HepG2 (cell line): Measurements from ENCODE around the gene C20orf141. TPM values are rescaled to one million over a fixed set of nuclear protein-coding genes. Genes with fewer than 3 reads are reported as not detected.

Experiments used
- CAMTA2 ChIP-seq: sonication (generic); formaldehyde crosslinking; IDR thresholded peaks from 2 replicates; pipeline ENCODE4 v1.4.0; 2020; ENCODE audit warnings: mild to moderate bottlenecking, missing genetic modification reagents, borderline replicate concordance
- DR1 ChIP-seq: sonication (generic); formaldehyde crosslinking; IDR thresholded peaks from 2 replicates; pipeline ENCODE4 v1.8.0; 2021; ENCODE audit warnings: mild to moderate bottlenecking, missing genetic modification reagents, inconsistent platforms
- FOXK1 ChIP-seq: sonication (generic); formaldehyde crosslinking; IDR thresholded peaks from 2 replicates; pipeline ENCODE4 v1.4.0; 2020; ENCODE audit warnings: low read depth, missing genetic modification reagents, borderline replicate concordance
- FOXK2 ChIP-seq: fragments of 450-650 bp; IDR thresholded peaks from 2 replicates; pipeline ENCODE4 v1.6.1; 2016
- MAFK ChIP-seq, 2 experiments: IDR thresholded peaks in 1 of 2; conservative IDR thresholded peaks in 1 of 2; 2 replicates each; pipeline ENCODE4 v1.6.1; 2011; ENCODE audit warnings: improper control_type of control experiment in 2 of 2, low read length in 2 of 2
- POLR2AphosphoS2 ChIP-seq: IDR thresholded peaks from 2 replicates; pipeline ENCODE4 v1.6.1; 2011; ENCODE audit warnings: low read depth, low read length, improper control_type of control experiment
- SMARCC2 ChIP-seq: fragments of 450-650 bp; IDR thresholded peaks from 2 replicates; pipeline ENCODE4 v1.6.1; 2017; ENCODE audit warnings: antibody characterized with exemption, mild to moderate bottlenecking
- SP1 ChIP-seq, 2 experiments: fragments of 450-650 bp in 1 of 2; sonication (generic) in 1 of 2; formaldehyde crosslinking in 1 of 2; IDR thresholded peaks; 2 replicates each; pipeline versions ENCODE4 v1.4.0 to v1.6.1; 2016 to 2020; ENCODE audit warnings: missing genetic modification reagents in 1 of 2
- TEAD2 ChIP-seq: sonication (generic); formaldehyde crosslinking; IDR thresholded peaks from 2 replicates; pipeline ENCODE4 v1.9.0; 2021; ENCODE audit warnings: missing genetic modification reagents
- YEATS2 ChIP-seq: sonication (generic); formaldehyde crosslinking; IDR thresholded peaks from 2 replicates; pipeline ENCODE4 v1.4.0; 2020; ENCODE audit warnings: missing genetic modification reagents, borderline replicate concordance
- ZFP90 ChIP-seq: sonication (generic); formaldehyde crosslinking; IDR thresholded peaks from 2 replicates; pipeline ENCODE4 v1.8.0; 2022; ENCODE audit warnings: missing genetic modification reagents, mild to moderate bottlenecking, inconsistent platforms, borderline replicate concordance
- ZKSCAN5 ChIP-seq: sonication (generic); formaldehyde crosslinking; IDR thresholded peaks from 2 replicates; pipeline ENCODE4 v1.5.1; 2020; ENCODE audit warnings: mild to moderate bottlenecking, missing genetic modification reagents
- ZNF24 ChIP-seq: fragments of 450-650 bp; IDR thresholded peaks from 2 replicates; pipeline ENCODE4 v1.6.1; 2017; ENCODE audit warnings: antibody characterized with exemption, mild to moderate bottlenecking
- ZNF33B ChIP-seq: sonication (generic); formaldehyde crosslinking; IDR thresholded peaks from 2 replicates; pipeline ENCODE4 v1.5.1; 2020; ENCODE audit warnings: mild to moderate bottlenecking, missing genetic modification reagents
- ZNF354B ChIP-seq: sonication (generic); formaldehyde crosslinking; IDR thresholded peaks from 2 replicates; pipeline ENCODE4 v1.8.0; 2022; ENCODE audit warnings: mild to moderate bottlenecking, missing genetic modification reagents
- ZNF367 ChIP-seq: sonication (generic); formaldehyde crosslinking; IDR thresholded peaks from 2 replicates; pipeline ENCODE4 v1.4.0; 2020; ENCODE audit warnings: missing genetic modification reagents, borderline replicate concordance
- ZNF510 ChIP-seq: sonication (generic); formaldehyde crosslinking; IDR thresholded peaks from 2 replicates; pipeline ENCODE4 v1.4.0; 2020; ENCODE audit warnings: low read depth, mild to moderate bottlenecking, missing genetic modification reagents
- polyA plus RNA-seq, 8 experiments: library from polyadenylated mRNA; depleted of rRNA in 3 of 8; stranded (reverse) in 7 of 8; unstranded in 1 of 8; fragments of >200 nt; fragmentation: Illumina TruSeq in 4 of 8; extraction: Trizol in 4 of 8; gene quantifications; 2 replicates each; pipeline versions ENCODE4 v1.2.1 to v1.2.3, GENCODE V29; 2011 to 2016; ENCODE audit warnings: low read depth in 4 of 8, missing spikeins in 1 of 8, mixed read lengths in 1 of 8; ENCODE audit not compliant: insufficient read depth in 1 of 8
- total RNA-seq, 5 experiments: library from RNA; depleted of rRNA; stranded (reverse); fragments of >200 nt; fragmentation: Illumina TruSeq; extraction: Trizol; gene quantifications; 2 replicates each; pipeline ENCODE4 v1.2.3, GENCODE V29; 2016; ENCODE audit warnings: low read depth in 1 of 5
- TF ChIP-seq, protein P1 (sequence below): sonication (generic); formaldehyde crosslinking; IDR thresholded peaks from 2 replicates; pipeline ENCODE4 v1.8.1; 2023; ENCODE audit warnings: mild to moderate bottlenecking, missing genetic modification reagents, borderline replicate concordance
- TF ChIP-seq, protein P2 (sequence below): sonication (generic); formaldehyde crosslinking; IDR thresholded peaks from 2 replicates; pipeline ENCODE4 v1.8.0; 2023; ENCODE audit warnings: mild to moderate bottlenecking, missing genetic modification reagents
- TF ChIP-seq, protein P3 (sequence below): sonication (generic); formaldehyde crosslinking; IDR thresholded peaks from 2 replicates; pipeline ENCODE4 v1.8.1; 2023; ENCODE audit warnings: missing genetic modification reagents, inconsistent platforms, borderline replicate concordance
- TF ChIP-seq, protein P4 (sequence below): sonication (generic); formaldehyde crosslinking; conservative IDR thresholded peaks from 2 replicates; pipeline ENCODE4 v1.8.1; 2023; ENCODE audit warnings: missing genetic modification reagents
- TF ChIP-seq, protein P5 (sequence below), 2 experiments: sonication (generic) in 1 of 2; formaldehyde crosslinking in 1 of 2; IDR thresholded peaks; 2 replicates each; pipeline versions ENCODE4 v1.4.0 to v1.6.1; 2018 to 2020; ENCODE audit warnings: missing genetic modification reagents in 2 of 2, borderline replicate concordance in 1 of 2, low read depth in 1 of 2, mild to moderate bottlenecking in 1 of 2, missing biosample characterization in 1 of 2

Gene C20orf141
- total and polyA plus RNA-seq, 2 of the 13 experiments (the other 11 are each of a cell fraction or from before 2014, with no cell fraction given) = not detected

DNA sequence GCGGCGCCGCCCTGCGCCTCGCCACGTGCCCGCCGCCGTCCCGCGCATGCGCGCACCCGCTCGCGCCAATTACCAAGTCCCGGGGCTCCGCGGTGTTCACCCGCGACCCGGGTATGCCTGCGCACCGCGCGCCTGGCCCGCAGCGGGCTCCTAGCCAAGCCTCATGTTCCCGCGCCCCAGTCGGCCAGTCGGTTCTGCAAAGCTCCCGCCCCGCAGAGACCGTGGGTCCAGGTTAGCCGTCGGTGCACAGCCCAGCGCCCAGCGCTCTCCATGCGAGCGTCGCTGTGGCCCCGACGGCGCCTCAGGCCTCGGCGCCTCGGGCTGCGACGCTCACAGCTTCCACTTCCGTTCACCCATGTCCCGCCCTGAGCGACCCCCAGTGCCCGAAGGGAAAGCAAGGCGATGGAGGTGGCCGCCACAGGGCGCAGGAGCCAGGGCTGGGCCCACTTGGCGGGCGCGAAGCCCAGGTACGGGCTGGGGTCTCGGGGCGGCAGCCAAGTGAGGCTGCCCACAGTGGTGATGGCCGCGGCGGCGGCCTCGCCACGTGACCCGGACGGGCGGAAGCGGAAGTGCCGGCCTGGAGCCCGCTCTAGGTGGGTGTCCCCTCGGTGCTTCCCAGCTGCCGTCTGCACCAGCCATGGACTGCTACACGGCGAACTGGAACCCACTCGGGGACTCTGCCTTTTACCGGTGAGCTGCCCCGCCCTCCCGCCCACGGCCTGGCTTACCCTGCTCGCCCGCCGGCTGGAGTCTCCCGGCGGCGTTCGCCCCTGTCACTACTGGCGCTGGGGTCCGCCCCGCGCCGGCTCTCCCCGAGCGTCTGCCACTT, 25.6 kb downstream of the C20orf141 start, which contains the start of the genes PCED1A and VPS16 (continued):
- TF ChIP-seq ZNF510 (CRISPR knock-in tag) (peak; percentile 96), DR1 (peak; percentile 72; the same call in 1 of the 2 replicates), FOXK1 (CRISPR knock-in tag) (peak; percentile 85; the same call in 1 of the 2 replicates), SP1 (IDR thresholded peaks at IDR 0.05) (no peak), SP1 (CRISPR knock-in tag; IDR thresholded peaks at IDR 0.05) (peak; percentile 59; the same call in 1 of the 2 replicates), ZKSCAN5 (CRISPR knock-in tag) (no peak), ZNF367 (CRISPR knock-in tag) (0 out of 2 replicates have a peak, but pooled peaks have one; percentile 87), ZNF33B (CRISPR knock-in tag) (peak; percentile 99), FOXK2 (no peak), ZNF24 (peak; percentile 47; the same call in 1 of the 2 replicates), ZNF354B (CRISPR knock-in tag) (peak; percentile 97), ZFP90 (CRISPR knock-in tag) (peak; percentile 95), YEATS2 (CRISPR knock-in tag) (peak; percentile 95), TEAD2 (CRISPR knock-in tag) (peak; percentile 69; the same call in 1 of the 2 replicates), SMARCC2 (no peak), CAMTA2 (CRISPR knock-in tag) (peak; percentile 96; the same call in 1 of the 2 replicates), MAFK (conservative IDR thresholded peaks at IDR 0.05 in 1 of 2, IDR thresholded peaks at IDR 0.05 in 1 of 2; ENCODE audit: low read length in 2 of 2) (no peak), POLR2AphosphoS2 (no peak)
- TF ChIP-seq, protein P1, sequence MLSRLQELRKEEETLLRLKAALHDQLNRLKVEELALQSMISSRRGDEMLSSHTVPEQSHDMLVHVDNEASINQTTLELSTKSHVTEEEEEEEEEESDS (CRISPR knock-in tag) = peak; percentile 58; the same call in 1 of the 2 replicates
- TF ChIP-seq, protein P2, sequence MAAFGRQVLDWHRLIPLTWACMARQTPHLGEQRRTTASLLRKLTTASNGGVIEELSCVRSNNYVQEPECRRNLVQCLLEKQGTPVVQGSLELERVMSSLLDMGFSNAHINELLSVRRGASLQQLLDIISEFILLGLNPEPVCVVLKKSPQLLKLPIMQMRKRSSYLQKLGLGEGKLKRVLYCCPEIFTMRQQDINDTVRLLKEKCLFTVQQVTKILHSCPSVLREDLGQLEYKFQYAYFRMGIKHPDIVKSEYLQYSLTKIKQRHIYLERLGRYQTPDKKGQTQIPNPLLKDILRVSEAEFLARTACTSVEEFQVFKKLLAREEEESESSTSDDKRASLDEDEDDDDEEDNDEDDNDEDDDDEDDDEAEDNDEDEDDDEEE (CRISPR knock-in tag) = peak; percentile 97
- TF ChIP-seq, protein P3, sequence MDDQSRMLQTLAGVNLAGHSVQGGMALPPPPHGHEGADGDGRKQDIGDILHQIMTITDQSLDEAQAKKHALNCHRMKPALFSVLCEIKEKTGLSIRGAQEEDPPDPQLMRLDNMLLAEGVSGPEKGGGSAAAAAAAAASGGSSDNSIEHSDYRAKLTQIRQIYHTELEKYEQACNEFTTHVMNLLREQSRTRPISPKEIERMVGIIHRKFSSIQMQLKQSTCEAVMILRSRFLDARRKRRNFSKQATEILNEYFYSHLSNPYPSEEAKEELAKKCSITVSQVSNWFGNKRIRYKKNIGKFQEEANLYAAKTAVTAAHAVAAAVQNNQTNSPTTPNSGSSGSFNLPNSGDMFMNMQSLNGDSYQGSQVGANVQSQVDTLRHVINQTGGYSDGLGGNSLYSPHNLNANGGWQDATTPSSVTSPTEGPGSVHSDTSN (CRISPR knock-in tag) = peak; percentile 95
- TF ChIP-seq, protein P4, sequence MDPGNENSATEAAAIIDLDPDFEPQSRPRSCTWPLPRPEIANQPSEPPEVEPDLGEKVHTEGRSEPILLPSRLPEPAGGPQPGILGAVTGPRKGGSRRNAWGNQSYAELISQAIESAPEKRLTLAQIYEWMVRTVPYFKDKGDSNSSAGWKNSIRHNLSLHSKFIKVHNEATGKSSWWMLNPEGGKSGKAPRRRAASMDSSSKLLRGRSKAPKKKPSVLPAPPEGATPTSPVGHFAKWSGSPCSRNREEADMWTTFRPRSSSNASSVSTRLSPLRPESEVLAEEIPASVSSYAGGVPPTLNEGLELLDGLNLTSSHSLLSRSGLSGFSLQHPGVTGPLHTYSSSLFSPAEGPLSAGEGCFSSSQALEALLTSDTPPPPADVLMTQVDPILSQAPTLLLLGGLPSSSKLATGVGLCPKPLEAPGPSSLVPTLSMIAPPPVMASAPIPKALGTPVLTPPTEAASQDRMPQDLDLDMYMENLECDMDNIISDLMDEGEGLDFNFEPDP (CRISPR knock-in tag) = peak; percentile 95
- TF ChIP-seq, protein P5, sequence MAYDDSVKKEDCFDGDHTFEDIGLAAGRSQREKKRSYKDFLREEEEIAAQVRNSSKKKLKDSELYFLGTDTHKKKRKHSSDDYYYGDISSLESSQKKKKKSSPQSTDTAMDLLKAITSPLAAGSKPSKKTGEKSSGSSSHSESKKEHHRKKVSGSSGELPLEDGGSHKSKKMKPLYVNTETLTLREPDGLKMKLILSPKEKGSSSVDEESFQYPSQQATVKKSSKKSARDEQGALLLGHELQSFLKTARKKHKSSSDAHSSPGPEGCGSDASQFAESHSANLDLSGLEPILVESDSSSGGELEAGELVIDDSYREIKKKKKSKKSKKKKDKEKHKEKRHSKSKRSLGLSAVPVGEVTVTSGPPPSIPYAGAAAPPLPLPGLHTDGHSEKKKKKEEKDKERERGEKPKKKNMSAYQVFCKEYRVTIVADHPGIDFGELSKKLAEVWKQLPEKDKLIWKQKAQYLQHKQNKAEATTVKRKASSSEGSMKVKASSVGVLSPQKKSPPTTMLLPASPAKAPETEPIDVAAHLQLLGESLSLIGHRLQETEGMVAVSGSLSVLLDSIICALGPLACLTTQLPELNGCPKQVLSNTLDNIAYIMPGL (CRISPR knock-in tag; IDR thresholded peaks at IDR 0.05; ENCODE audit: borderline replicate concordance in 1 of 2, low read depth in 1 of 2) = peak; percentile 91 to 95
